Subcutaneous abdominal adipose tissue (tissue), 5 donors: ENCODE measurements around the gene ZNF710.

Experiments used
- H3K27ac ChIP-seq: one replicate; pipeline ENCODE4 v1.7.0; 2013; ENCODE audit warnings: low read depth, mild to moderate bottlenecking, inconsistent platforms, low read length, moderate library complexity
- H3K27me3 ChIP-seq, 5 donors: one replicate each; pipeline ENCODE4 v1.7.0; 2013; ENCODE audit warnings: low read length in 5 of 5, inconsistent platforms in 1 of 5; ENCODE audit not compliant: control insufficient read depth in 5 of 5, insufficient read depth in 4 of 5
- H3K36me3 ChIP-seq, 5 donors: one replicate each; pipeline ENCODE4 v1.7.0; 2013; ENCODE audit warnings: low read length in 5 of 5; ENCODE audit not compliant: control insufficient read depth in 5 of 5, insufficient read depth in 5 of 5
- H3K4me1 ChIP-seq, 5 donors: one replicate each; pipeline ENCODE4 v1.7.0; 2013; ENCODE audit warnings: low read length in 5 of 5, mild to moderate bottlenecking in 3 of 5, moderate library complexity in 1 of 5; ENCODE audit not compliant: control insufficient read depth in 5 of 5, insufficient read depth in 5 of 5
- H3K4me3 ChIP-seq, 5 donors: one replicate each; pipeline ENCODE4 v1.7.0; 2013; ENCODE audit warnings: low read length in 5 of 5, low read depth in 1 of 5
- H3K9ac ChIP-seq, 5 donors: one replicate each; pipeline ENCODE4 v1.7.0; 2013; ENCODE audit warnings: low read length in 5 of 5, mild to moderate bottlenecking in 4 of 5, moderate library complexity in 3 of 5
- H3K9me3 ChIP-seq, 5 donors: one replicate each; pipeline ENCODE4 v1.7.0; 2013; ENCODE audit warnings: low read length in 5 of 5; ENCODE audit not compliant: control insufficient read depth in 5 of 5
- donor health status: healthy.
- donor health status: healthy.
- donor health status: healthy.
- donor health status: healthy.
- donor health status: healthy.

The ZNF710 gene

GRCh38 chr15:90015749-90016148 is 14.6 kb downstream of the ZNF710 start:
- Histone ChIP-seq H3K27ac (no peak overlapping the region), H3K9me3 (peaks cover 0 to 9% (median 0%) of the 10 kb centered on the region in 5 donors), H3K27me3 (no peaks in the 10 kb centered on the region), H3K36me3 (no peaks in the 10 kb centered on the region), H3K4me3 (no peak overlapping the region), H3K4me1 (peaks cover 3 to 28% (median 14%) of the 10 kb centered on the region in 5 donors), H3K9ac (no peak overlapping the region)

GRCh38 chr15:90016721-90017120 is 15.6 kb downstream of the ZNF710 start:
- Histone ChIP-seq H3K9ac (no peak overlapping the region), H3K4me1 (peaks cover 3 to 36% (median 14%) of the 10 kb centered on the region in 5 donors), H3K27ac (no peak overlapping the region), H3K4me3 (no peak overlapping the region), H3K36me3 (no peaks in the 10 kb centered on the region), H3K9me3 (peaks cover 0 to 3% (median 0%) of the 10 kb centered on the region in 5 donors), H3K27me3 (no peaks in the 10 kb centered on the region)

GRCh38 chr15:90018216-90018831 is 17.2 kb downstream of the ZNF710 start:
- Histone ChIP-seq H3K9ac (no peak overlapping the region), H3K27me3 (no peaks in the 10 kb centered on the region), H3K27ac (no peak overlapping the region), H3K4me1 (peaks cover 3 to 33% (median 14%) of the 10 kb centered on the region in 5 donors), H3K9me3 (no peaks in the 10 kb centered on the region), H3K36me3 (no peaks in the 10 kb centered on the region), H3K4me3 (no peak overlapping the region)

GRCh38 chr15:90019611-90020010 is 18.5 kb downstream of the ZNF710 start:
- no peaks in the 10 kb centered on the region for H3K9me3 ChIP-seq
- peaks cover 3 to 28% (median 14%) of the 10 kb centered on the region in 5 donors for H3K4me1 ChIP-seq
- peak overlapping the region in 1 of 5 donors; percentile 15 for H3K9ac ChIP-seq
- H3K4me3 ChIP-seq, result no peak overlapping the region
- peak overlapping the region; percentile 70 for H3K27ac ChIP-seq
- H3K36me3 ChIP-seq, result no peaks in the 10 kb centered on the region
- no peaks in the 10 kb centered on the region for H3K27me3 ChIP-seq

- Histone ChIP-seq H3K9ac (peak overlapping the region in 2 of 5 donors; percentile 8 to 39), H3K4me3 (no peak overlapping the region), H3K27ac (peak overlapping the region; percentile 70), H3K36me3 (no peaks in the 10 kb centered on the region), H3K27me3 (no peaks in the 10 kb centered on the region), H3K9me3 (no peaks in the 10 kb centered on the region), H3K4me1 (peaks cover 3 to 28% (median 14%) of the 10 kb centered on the region in 5 donors)
Measured at GRCh38 chr15:90020021-90020735, 19.1 kb downstream of the ZNF710 start.

DNA sequence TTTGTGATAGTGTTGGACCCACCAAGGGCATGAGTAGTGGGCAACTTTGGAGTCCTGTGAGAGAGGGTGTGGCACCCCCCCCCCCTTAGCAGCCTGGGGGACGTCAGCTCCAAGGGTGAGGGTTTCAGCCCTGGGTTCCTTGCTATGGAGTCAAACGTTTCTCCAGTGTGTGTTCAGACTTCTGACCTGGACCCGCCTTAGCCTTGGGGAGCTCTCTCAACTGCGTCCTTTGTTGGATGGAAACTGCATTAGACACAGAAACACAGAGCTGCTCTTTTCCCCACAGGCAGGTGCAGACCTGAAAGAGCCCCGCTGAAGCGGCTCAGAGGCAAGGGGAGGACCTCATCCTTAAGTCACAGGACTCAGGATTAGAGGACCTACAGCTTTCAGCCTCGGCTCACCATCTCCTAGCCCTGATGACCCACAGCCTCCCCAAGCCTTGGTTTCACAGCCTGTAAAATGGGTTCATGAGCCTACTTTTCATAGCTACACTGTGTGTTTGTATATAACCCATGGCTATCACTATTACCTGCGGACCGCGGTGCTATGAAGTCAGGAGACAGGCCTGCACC is 19.9 kb downstream of the ZNF710 start:
- H3K27ac ChIP-seq, result peak overlapping the region; percentile 70
- peaks cover 3 to 28% (median 14%) of the 10 kb centered on the region in 5 donors for H3K4me1 ChIP-seq
- H3K4me3 ChIP-seq, result no peak overlapping the region

GRCh38 chr15:90022345-90022744 is 21.2 kb downstream of the ZNF710 start:
- Histone ChIP-seq H3K4me3 (no peak overlapping the region), H3K4me1 (peaks cover 3 to 28% (median 14%) of the 10 kb centered on the region in 5 donors), H3K9me3 (no peaks in the 10 kb centered on the region), H3K9ac (no peak overlapping the region), H3K36me3 (no peaks in the 10 kb centered on the region), H3K27me3 (no peaks in the 10 kb centered on the region), H3K27ac (no peak overlapping the region)

More for the DNA sequence above, 19.9 kb downstream of the ZNF710 start:
- no peaks in the 10 kb centered on the region for H3K27me3 ChIP-seq
- H3K36me3 ChIP-seq, result no peaks in the 10 kb centered on the region
- H3K9me3 ChIP-seq, result no peaks in the 10 kb centered on the region
- H3K9ac ChIP-seq, result peak overlapping the region in 1 of 5 donors; percentile 39

- Histone ChIP-seq H3K36me3 (no peaks in the 10 kb centered on the region), H3K27me3 (no peaks in the 10 kb centered on the region), H3K9ac (no peak overlapping the region), H3K4me1 (peaks cover 3 to 28% (median 14%) of the 10 kb centered on the region in 5 donors), H3K4me3 (no peak overlapping the region), H3K27ac (no peak overlapping the region), H3K9me3 (no peaks in the 10 kb centered on the region)
Measured at GRCh38 chr15:90022905-90023700, 22.0 kb downstream of the ZNF710 start.

DNA sequence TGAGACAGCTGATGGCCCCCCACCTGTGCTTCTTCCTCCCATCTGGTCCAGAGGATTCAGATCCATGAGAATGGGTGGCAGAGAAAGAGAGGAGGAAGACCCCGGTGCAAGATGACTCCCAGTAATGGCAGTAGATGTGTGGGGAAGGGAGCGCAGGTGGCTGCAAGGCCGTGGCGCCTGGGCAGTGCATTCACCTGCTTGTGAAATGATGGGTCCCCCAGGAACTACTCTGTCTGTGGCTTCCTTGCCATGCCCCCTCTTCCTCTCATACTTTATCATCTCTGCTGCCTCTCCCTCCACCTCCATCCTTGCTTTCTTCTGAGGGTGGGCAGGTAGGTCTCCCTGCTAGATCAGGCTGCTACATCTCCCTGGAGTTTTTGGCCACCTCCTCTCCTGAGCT is 23.3 kb downstream of the ZNF710 start:
- Histone ChIP-seq H3K9ac (no peak overlapping the region), H3K27me3 (no peaks in the 10 kb centered on the region), H3K36me3 (no peaks in the 10 kb centered on the region), H3K9me3 (no peaks in the 10 kb centered on the region), H3K4me3 (no peak overlapping the region), H3K4me1 (peaks cover 3 to 25% (median 11%) of the 10 kb centered on the region in 5 donors), H3K27ac (no peak overlapping the region)
